ENCODE results near the gene KIAA0586.
"Not testable (repeated sequence)": the region's sequence is repeated elsewhere in the genome, so short reads cannot be mapped to it uniquely, and the experiment has no call there.

The KIAA0586 gene

GRCh38 chr14:58572863-58573262, 145.3 kb downstream of the KIAA0586 start:
- no peak overlapping the region for H3K4me3 ChIP-seq (ENCODE audit: low read depth, low read length)
- TF ChIP-seq CTCF (IDR thresholded peaks at IDR 0.05; ENCODE audit: low read depth, low read length): no peak
- H3K27me3 ChIP-seq (ENCODE audit: insufficient read depth, low read depth, severe bottlenecking): no peaks in the 10 kb centered on the region
- no peak for DNase-seq
- no peaks in the 10 kb centered on the region for H3K9me3 ChIP-seq (ENCODE audit: severe bottlenecking)
- H3K27ac ChIP-seq: no peak overlapping the region
- no peaks in the 10 kb centered on the region for H3K36me3 ChIP-seq

DNA sequence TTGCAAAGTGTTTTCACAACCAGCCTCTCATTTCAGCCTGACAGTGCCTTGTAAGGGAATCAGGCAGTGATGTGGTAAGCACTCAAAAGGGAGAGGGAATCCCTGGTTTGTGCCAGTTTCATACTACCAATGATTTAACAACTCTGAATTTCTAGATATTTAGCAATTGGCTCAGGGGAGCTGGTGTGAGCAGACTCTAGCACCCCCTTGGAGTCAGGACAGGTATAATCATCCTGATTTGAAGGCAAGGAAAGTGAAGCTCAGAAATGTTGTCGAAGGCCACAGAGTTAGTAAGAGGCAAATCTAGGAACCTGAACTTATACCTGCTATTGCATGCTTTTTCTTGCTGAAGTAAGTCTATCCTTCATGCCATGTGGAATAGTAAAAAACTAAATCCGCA, 147.1 kb downstream of the KIAA0586 start:
- Histone ChIP-seq H3K27me3 (ENCODE audit: insufficient read depth, low read depth, severe bottlenecking) (no peaks in the 10 kb centered on the region), H3K27ac (no peak overlapping the region), H3K9me3 (ENCODE audit: severe bottlenecking) (no peaks in the 10 kb centered on the region), H3K36me3 (no peaks in the 10 kb centered on the region), H3K4me3 (ENCODE audit: low read depth, low read length) (no peak overlapping the region)
- no peak for DNase-seq
- TF ChIP-seq CTCF (IDR thresholded peaks at IDR 0.05; ENCODE audit: low read depth, low read length): 0 out of 2 replicates have a peak, but pooled peaks have one; percentile 35

- DNase-seq: no peak
- no peak overlapping the region for H3K4me3 ChIP-seq (ENCODE audit: low read depth, low read length)
Measured at GRCh38 chr14:58575956-58576355, 148.4 kb downstream of the KIAA0586 start.

GRCh38 chr14:58580035-58580434, 152.5 kb downstream of the KIAA0586 start:
- H3K27me3 ChIP-seq (ENCODE audit: insufficient read depth, low read depth, severe bottlenecking); H3K4me3 ChIP-seq (ENCODE audit: low read depth, low read length): not testable (repeated sequence)

More at GRCh38 chr14:58575956-58576355, 148.4 kb downstream of the KIAA0586 start:
- TF ChIP-seq CTCF (IDR thresholded peaks at IDR 0.05; ENCODE audit: low read depth, low read length): no peak
- Histone ChIP-seq H3K9me3 (ENCODE audit: severe bottlenecking) (no peaks in the 10 kb centered on the region), H3K36me3 (no peaks in the 10 kb centered on the region), H3K27me3 (ENCODE audit: insufficient read depth, low read depth, severe bottlenecking) (no peaks in the 10 kb centered on the region), H3K27ac (no peak overlapping the region)

DNA sequence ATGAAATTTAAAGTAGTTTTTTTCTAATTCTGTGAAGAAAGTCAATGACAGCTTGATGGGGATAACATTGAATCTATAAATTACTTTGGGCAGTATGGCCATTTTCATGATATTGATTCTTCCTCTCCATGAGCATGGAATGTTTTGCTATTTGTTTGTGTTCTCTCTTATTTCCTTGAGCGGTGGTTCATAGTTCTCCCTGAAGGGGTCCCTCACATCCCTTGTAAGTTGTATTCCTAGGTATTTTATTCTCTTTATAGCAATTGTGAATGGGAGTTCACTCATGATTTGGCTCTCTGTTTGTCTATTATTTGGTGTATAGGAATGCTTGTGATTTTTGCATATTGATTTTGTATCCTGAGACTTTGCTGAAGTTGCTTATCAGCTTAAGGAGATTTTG, 153.9 kb downstream of the KIAA0586 start:
- not testable (repeated sequence) for H3K27ac ChIP-seq; H3K36me3 ChIP-seq; H3K27me3 ChIP-seq (ENCODE audit: insufficient read depth, low read depth, severe bottlenecking); H3K4me3 ChIP-seq (ENCODE audit: low read depth, low read length); H3K9me3 ChIP-seq (ENCODE audit: severe bottlenecking); DNase-seq

More at GRCh38 chr14:58580035-58580434, 152.5 kb downstream of the KIAA0586 start:
- not testable (repeated sequence) for DNase-seq; H3K9me3 ChIP-seq (ENCODE audit: severe bottlenecking); H3K27ac ChIP-seq; H3K36me3 ChIP-seq

DNA sequence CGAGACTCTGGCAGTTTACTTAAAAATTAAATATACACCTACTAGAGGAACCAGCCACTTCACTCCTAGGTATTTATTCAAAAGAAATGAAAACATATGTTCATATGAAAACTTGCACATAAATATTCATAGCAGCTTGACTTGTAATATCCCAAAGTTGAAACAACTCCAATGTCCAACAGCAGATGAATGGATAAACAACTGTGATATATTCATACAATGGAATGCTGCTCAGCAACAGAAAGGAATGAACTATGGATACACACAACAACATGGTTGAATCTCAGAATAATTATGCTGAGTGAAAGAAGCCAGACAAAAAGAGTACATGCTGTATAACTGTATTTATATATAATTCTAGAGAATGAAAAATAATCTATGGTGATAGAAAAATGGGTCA, 156.9 kb downstream of the KIAA0586 start:
- no peaks in the 10 kb centered on the region for H3K9me3 ChIP-seq (ENCODE audit: severe bottlenecking)
- H3K36me3 ChIP-seq: no peaks in the 10 kb centered on the region
- H3K27ac ChIP-seq: no peak overlapping the region
- no peak for DNase-seq
- no peak for TF ChIP-seq CTCF (IDR thresholded peaks at IDR 0.05; ENCODE audit: low read depth, low read length)
- H3K4me3 ChIP-seq (ENCODE audit: low read depth, low read length): no peak overlapping the region
- no peaks in the 10 kb centered on the region for H3K27me3 ChIP-seq (ENCODE audit: insufficient read depth, low read depth, severe bottlenecking)

GRCh38 chr14:58587271-58587670, 159.8 kb downstream of the KIAA0586 start:
- DNase-seq: no peak
- no peak overlapping the region for H3K4me3 ChIP-seq (ENCODE audit: low read depth, low read length)
- no peak for TF ChIP-seq CTCF (IDR thresholded peaks at IDR 0.05; ENCODE audit: low read depth, low read length)
- no peaks in the 10 kb centered on the region for H3K27me3 ChIP-seq (ENCODE audit: insufficient read depth, low read depth, severe bottlenecking)
- H3K36me3 ChIP-seq: no peaks in the 10 kb centered on the region
- H3K9me3 ChIP-seq (ENCODE audit: severe bottlenecking): no peaks in the 10 kb centered on the region
- no peak overlapping the region for H3K27ac ChIP-seq

DNA sequence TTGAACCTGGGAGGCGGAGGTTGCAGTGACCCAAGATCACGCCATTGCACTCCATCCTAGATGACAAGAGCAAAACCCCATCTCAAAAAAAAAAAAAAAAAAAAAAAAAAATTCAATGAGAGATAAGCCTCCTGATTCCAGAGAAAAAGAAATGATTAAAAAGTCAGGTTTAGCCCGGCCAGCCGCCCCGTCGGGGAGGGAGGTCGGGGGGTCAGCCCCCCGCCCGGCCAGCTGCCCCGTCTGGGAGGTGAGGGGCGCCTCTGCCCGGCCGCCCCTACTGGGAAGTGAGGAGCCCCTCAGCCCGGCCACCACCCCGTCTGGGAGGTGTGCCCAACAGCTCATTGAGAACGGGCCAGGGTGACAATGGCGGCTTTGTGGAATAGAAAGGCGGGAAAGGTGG, 160.8 kb downstream of the KIAA0586 start:
- H3K27ac ChIP-seq; H3K27me3 ChIP-seq (ENCODE audit: insufficient read depth, low read depth, severe bottlenecking); H3K9me3 ChIP-seq (ENCODE audit: severe bottlenecking); H3K36me3 ChIP-seq; DNase-seq; H3K4me3 ChIP-seq (ENCODE audit: low read depth, low read length): not testable (repeated sequence)

All from WERI-Rb-1 (cell line).